CD4-positive, alpha-beta T cell treated with Interleukin-21 for 1 hour (primary cell): ENCODE data around the gene RAB4A.
"Not testable (repeated sequence)": the region's sequence is repeated elsewhere in the genome, so short reads cannot be mapped to it uniquely, and the experiment has no call there.

Experiments used
- DNase-seq: peaks from one replicate; pipeline ENCODE4 v3.0.0-alpha.2; 2020

RAB4A gene

GRCh38 chr1:229273507-229274232 lies 2.8 kb downstream of the RAB4A start:
- DNase-seq: no peak

- DNase-seq: no peak
Observed at GRCh38 chr1:229275005-229275404, 4.1 kb downstream of the RAB4A start.

- no peak for DNase-seq
Observed at GRCh38 chr1:229278120-229278741, 7.3 kb downstream of the RAB4A start.

GRCh38 chr1:229279242-229279641 lies 8.3 kb downstream of the RAB4A start:
- no peak for DNase-seq

- no peak for DNase-seq
Observed at GRCh38 chr1:229280037-229280828, 9.3 kb downstream of the RAB4A start.

- no peak for DNase-seq
Observed at GRCh38 chr1:229280921-229281320, 10.0 kb downstream of the RAB4A start.

- DNase-seq: no peak
Observed at GRCh38 chr1:229281339-229281926, 10.5 kb downstream of the RAB4A start.

- DNase-seq: no peak
Observed at GRCh38 chr1:229282295-229282823, 11.4 kb downstream of the RAB4A start.

- DNase-seq: no peak
Observed at GRCh38 chr1:229283183-229283611, 12.3 kb downstream of the RAB4A start.

GRCh38 chr1:229284887-229285286 lies 14.0 kb downstream of the RAB4A start:
- no peak for DNase-seq

GRCh38 chr1:229285440-229285839 lies 14.5 kb downstream of the RAB4A start:
- DNase-seq: no peak

- DNase-seq: no peak
Observed at GRCh38 chr1:229286099-229286766, 15.3 kb downstream of the RAB4A start.

GRCh38 chr1:229287267-229287666 lies 16.4 kb downstream of the RAB4A start:
- no peak for DNase-seq

- DNase-seq: no peak
Observed at GRCh38 chr1:229288516-229288915, 17.6 kb downstream of the RAB4A start.

- not testable (repeated sequence) for DNase-seq
Observed at GRCh38 chr1:229291686-229292085, 20.8 kb downstream of the RAB4A start.

GRCh38 chr1:229293528-229294204 lies 22.8 kb downstream of the RAB4A start:
- DNase-seq: no peak

- no peak for DNase-seq
Observed at GRCh38 chr1:229295745-229296144, 24.8 kb downstream of the RAB4A start.

GRCh38 chr1:229296541-229296941 lies 25.6 kb downstream of the RAB4A start:
- no peak for DNase-seq

- no peak for DNase-seq
Observed at GRCh38 chr1:229297746-229298145, 26.8 kb downstream of the RAB4A start.

- no peak for DNase-seq
Observed at GRCh38 chr1:229298420-229298819, 27.5 kb downstream of the RAB4A start.

GRCh38 chr1:229298887-229299503 lies 28.1 kb downstream of the RAB4A start:
- DNase-seq: no peak
